Smooth muscle cell (in vitro differentiated cells): Measurements from ENCODE around the gene ATP11A. TPM values are rescaled to one million over a fixed set of nuclear protein-coding genes. Genes with fewer than 3 reads are reported as not detected.
"Not testable (repeated sequence)": the region's sequence is repeated elsewhere in the genome, so short reads cannot be mapped to it uniquely, and the experiment has no call there.

Source experiments
- DNase-seq: peaks from one replicate; lab custom pipeline; 2025; ENCODE audit not compliant: unreplicated experiment; lab: John Stamatoyannopoulos, UW
- H2AFZ ChIP-seq: fragments of 200-600 bp; sonication (generic); 2 replicates; pipeline ENCODE4 v1.6.0; 2016; ENCODE audit warnings: antibody characterized with exemption, low read depth, mild to moderate bottlenecking
- H3F3A ChIP-seq: fragments of 200-600 bp; sonication (generic); 2 replicates; pipeline ENCODE4 v1.6.0; 2017; ENCODE audit warnings: antibody characterized with exemption, low read depth
- H3K27ac ChIP-seq: fragments of 200-600 bp; sonication (generic); 2 replicates; pipeline ENCODE4 v1.5.1; 2016; ENCODE audit warnings: low read depth, mild to moderate bottlenecking
- H3K27me3 ChIP-seq: fragments of 200-600 bp; sonication (generic); 2 replicates; pipeline ENCODE4 v1.6.1; 2016; ENCODE audit warnings: low read depth, mild to moderate bottlenecking
- H3K36me3 ChIP-seq: fragments of 200-600 bp; sonication (generic); 2 replicates; pipeline ENCODE4 v1.5.1; 2016; ENCODE audit warnings: low read depth
- H3K4me1 ChIP-seq: fragments of 200-600 bp; sonication (generic); 2 replicates; pipeline ENCODE4 v1.5.1; 2016; ENCODE audit warnings: low read depth
- H3K4me2 ChIP-seq: fragments of 200-600 bp; sonication (generic); 2 replicates; pipeline ENCODE4 v1.6.0; 2016; ENCODE audit warnings: mild to moderate bottlenecking
- H3K4me3 ChIP-seq: fragments of 200-600 bp; sonication (generic); 2 replicates; pipeline ENCODE4 v1.5.1; 2016; ENCODE audit warnings: mild to moderate bottlenecking
- H3K79me2 ChIP-seq: fragments of 200-600 bp; sonication (generic); 2 replicates; pipeline ENCODE4 v1.6.0; 2016; ENCODE audit warnings: low read depth, mild to moderate bottlenecking
- H3K9ac ChIP-seq: fragments of 200-600 bp; sonication (generic); 2 replicates; pipeline ENCODE4 v1.6.0; 2016; ENCODE audit warnings: low read depth
- H3K9me3 ChIP-seq: fragments of 200-600 bp; sonication (generic); replicated peaks from 2 replicates; pipeline ENCODE4 v1.5.1; 2016; ENCODE audit warnings: low read depth
- H4K20me1 ChIP-seq: fragments of 200-600 bp; sonication (generic); 2 replicates; pipeline ENCODE4 v1.6.0; 2016; ENCODE audit warnings: low read depth
- WGBS: methylation state at CpG from one replicate; pipeline ENCODE4 v1.1.7; 2016; ENCODE audit warnings: low lambda C conversion rate; 5-methylcytosine and 5-hydroxymethylcytosine counted together
- polyA plus RNA-seq: library from polyadenylated mRNA; unstranded; fragments of >200 nt; fragmentation: Nextera tagmentation; extraction: Ambion mirVana; gene quantifications from 2 replicates; pipeline ENCODE4 v1.2.1, GENCODE V29; 2016
- total RNA-seq: library from RNA; depleted of rRNA; stranded (reverse); fragments of >200 nt; gene quantifications from 2 replicates; pipeline ENCODE4 v1.2.3, GENCODE V29; 2014
- TF ChIP-seq, protein P1 (sequence below): fragments of 200-600 bp; sonication (generic); IDR thresholded peaks from 2 replicates; pipeline ENCODE4 v1.5.1; 2017; ENCODE audit warnings: borderline replicate concordance, mild to moderate bottlenecking, antibody characterized with exemption; ENCODE audit not compliant: insufficient read depth, poor library complexity, severe bottlenecking

Gene ATP11A
- total and polyA plus RNA-seq, 2 experiments from 2014 or later: 6.5 to 7.5 TPM

DNA sequence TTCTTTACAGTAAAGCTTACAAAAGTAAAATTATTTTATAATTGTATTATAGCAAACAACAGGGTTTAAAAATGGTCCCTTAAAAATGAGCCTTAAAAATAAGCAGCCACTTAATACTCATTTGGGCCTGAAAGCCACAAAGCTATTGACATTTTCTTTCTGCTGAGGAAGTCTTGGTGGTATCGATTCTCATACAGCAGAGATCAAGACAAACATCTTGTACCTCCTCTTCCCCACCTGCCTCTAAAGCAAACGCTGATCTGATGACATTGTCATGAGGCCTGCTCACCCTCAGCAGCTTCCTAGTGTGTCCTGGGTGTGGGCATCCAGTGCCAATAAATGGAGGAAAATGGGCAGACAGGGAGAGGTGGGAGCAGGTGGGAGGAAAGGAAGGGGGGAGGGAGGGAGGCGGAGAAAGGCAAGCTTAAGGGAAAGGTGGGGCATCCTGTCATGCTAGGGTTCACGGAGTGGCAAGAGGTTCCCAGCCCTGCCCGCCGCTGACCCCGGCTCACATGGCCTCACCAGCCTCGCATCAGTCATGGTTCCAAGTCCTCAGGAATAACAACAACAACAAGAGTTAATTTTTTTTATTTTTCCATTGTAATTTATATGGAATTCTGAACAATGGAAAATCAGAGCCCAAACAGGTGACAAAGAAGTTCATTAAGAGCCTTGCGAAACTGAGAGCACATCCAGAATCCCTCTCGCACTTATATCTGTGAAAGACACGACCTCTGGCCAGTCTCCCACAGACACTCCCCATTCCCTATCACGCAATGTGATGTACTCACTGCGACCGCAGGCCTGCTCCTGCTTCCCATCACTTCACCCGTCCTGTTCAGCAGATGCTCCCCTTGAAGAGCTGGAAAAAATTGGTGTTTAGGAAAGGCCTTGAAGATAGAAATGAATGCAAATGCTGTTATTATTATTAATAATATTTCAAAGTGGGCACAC lies 15.1 kb upstream of the ATP11A start:
- Histone ChIP-seq H3K36me3 (no peaks in the 10 kb centered on the region), H3K79me2 (no peaks in the 10 kb centered on the region), H3K27me3 (no peaks in the 10 kb centered on the region), H3K4me2 (no peak overlapping the region), H2AFZ (no peak overlapping the region), H3K4me3 (no peak overlapping the region), H4K20me1 (no peaks in the 10 kb centered on the region), H3F3A (no peaks in the 10 kb centered on the region), H3K9me3 (no peaks in the 10 kb centered on the region), H3K9ac (no peak overlapping the region), H3K27ac (no peak overlapping the region), H3K4me1 (no peaks in the 10 kb centered on the region)
- TF ChIP-seq, protein P1, sequence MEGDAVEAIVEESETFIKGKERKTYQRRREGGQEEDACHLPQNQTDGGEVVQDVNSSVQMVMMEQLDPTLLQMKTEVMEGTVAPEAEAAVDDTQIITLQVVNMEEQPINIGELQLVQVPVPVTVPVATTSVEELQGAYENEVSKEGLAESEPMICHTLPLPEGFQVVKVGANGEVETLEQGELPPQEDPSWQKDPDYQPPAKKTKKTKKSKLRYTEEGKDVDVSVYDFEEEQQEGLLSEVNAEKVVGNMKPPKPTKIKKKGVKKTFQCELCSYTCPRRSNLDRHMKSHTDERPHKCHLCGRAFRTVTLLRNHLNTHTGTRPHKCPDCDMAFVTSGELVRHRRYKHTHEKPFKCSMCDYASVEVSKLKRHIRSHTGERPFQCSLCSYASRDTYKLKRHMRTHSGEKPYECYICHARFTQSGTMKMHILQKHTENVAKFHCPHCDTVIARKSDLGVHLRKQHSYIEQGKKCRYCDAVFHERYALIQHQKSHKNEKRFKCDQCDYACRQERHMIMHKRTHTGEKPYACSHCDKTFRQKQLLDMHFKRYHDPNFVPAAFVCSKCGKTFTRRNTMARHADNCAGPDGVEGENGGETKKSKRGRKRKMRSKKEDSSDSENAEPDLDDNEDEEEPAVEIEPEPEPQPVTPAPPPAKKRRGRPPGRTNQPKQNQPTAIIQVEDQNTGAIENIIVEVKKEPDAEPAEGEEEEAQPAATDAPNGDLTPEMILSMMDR: no peak
- no peak for DNase-seq
- WGBS: 79% methylated on average over 14 of the region's 15 CpGs

DNA sequence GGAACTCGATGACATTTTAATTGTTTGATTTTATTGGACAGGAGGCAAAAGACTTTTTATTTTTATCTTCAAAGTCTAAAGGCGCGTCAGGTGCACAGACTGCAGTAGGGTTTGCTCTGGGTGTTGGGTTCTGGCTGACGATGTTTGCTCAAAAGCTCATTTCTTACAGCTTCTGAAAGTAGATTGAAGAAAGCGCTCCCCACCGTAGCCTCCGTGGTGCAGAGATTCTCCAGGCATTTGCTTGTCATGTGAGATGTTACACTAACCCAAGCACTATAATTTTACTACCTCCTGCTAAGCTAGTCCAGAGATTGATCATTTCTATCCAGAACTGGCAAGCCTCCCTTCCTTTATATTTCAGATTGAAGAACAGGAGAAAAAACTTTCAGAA lies 14.5 kb upstream of the ATP11A start:
- H3K4me3 ChIP-seq: no peak overlapping the region
- H3K36me3 ChIP-seq: no peaks in the 10 kb centered on the region
- no peaks in the 10 kb centered on the region for H3K4me1 ChIP-seq
- no peak overlapping the region for H3K4me2 ChIP-seq
- H3K9me3 ChIP-seq: no peaks in the 10 kb centered on the region
- H2AFZ ChIP-seq: no peak overlapping the region
- H3F3A ChIP-seq: no peaks in the 10 kb centered on the region
- no peaks in the 10 kb centered on the region for H3K27me3 ChIP-seq
- TF ChIP-seq, protein P1: no peak
- WGBS: 88% methylated on average over 7 of the region's 7 CpGs
- H3K9ac ChIP-seq: no peak overlapping the region
- DNase-seq: no peak
- no peaks in the 10 kb centered on the region for H4K20me1 ChIP-seq
- H3K79me2 ChIP-seq: no peaks in the 10 kb centered on the region
- H3K27ac ChIP-seq: no peak overlapping the region

DNA sequence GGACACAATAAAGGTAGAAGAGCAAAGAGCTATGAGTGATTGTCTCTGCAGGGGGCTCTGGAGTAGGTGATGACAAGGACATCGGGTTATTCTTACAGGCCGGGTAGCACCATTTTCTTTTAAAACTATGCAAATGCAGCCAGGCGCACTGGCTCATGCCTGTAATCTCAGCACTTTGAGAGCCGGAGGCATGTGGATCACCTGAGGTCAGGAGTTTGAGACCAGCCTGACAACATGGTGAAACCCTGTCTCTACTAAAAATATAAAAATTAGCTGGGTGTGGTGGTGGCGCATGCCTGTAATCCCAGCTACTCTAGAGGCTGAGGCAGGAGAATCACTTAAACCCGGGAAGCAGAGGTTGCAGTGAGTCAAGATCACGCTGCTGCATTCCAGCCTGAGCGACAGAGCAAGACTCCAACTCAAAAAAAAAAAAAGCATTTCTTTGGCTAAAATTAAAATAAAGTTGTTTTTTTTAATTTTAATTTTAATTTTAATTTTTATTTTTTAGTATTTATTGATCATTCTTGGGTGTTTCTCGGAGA lies 12.3 kb upstream of the ATP11A start:
- H3K9ac ChIP-seq, H3K79me2 ChIP-seq, H4K20me1 ChIP-seq, DNase-seq, H2AFZ ChIP-seq, H3K4me2 ChIP-seq, H3F3A ChIP-seq, H3K9me3 ChIP-seq, H3K36me3 ChIP-seq, H3K27ac ChIP-seq, H3K4me1 ChIP-seq, H3K4me3 ChIP-seq, H3K27me3 ChIP-seq: not testable (repeated sequence)
- WGBS: 83% methylated on average over 9 of the region's 9 CpGs

DNA sequence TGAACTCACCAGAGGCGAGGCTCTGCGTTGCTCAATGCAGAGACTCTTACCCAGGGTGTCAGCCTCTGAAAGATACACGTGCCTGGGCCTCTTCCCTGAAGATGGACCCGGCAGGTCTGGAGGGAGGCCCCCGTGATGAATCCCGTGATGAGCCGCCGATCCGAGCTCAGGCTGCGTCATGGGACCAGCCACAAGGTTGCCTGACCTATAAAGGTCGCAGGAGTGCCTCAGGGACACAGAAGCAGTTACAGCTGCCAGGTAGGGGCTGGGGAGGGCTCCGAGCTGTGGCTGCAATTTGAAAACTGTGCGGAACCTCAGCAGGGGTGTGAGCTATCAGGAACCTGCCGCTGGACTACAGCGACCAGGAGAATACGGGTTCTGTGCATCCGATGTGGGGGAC lies 10.5 kb upstream of the ATP11A start:
- Histone ChIP-seq H3K4me3 (no peak overlapping the region), H3K79me2 (no peaks in the 10 kb centered on the region), H3K27me3 (no peaks in the 10 kb centered on the region), H3K9ac (no peak overlapping the region), H2AFZ (no peak overlapping the region), H3K27ac (no peak overlapping the region), H3K36me3 (no peaks in the 10 kb centered on the region), H3K9me3 (no peaks in the 10 kb centered on the region), H3F3A (no peaks in the 10 kb centered on the region), H3K4me2 (no peak overlapping the region), H3K4me1 (no peaks in the 10 kb centered on the region), H4K20me1 (no peaks in the 10 kb centered on the region)
- DNase-seq: no peak
- WGBS: 96% methylated on average over 16 of the region's 17 CpGs
- TF ChIP-seq, protein P1: no peak
